CD4-positive, alpha-beta memory T cell (primary cell): ENCODE measurements around the gene RXRB. TPM values are rescaled to one million over a fixed set of nuclear protein-coding genes. Genes with fewer than 3 reads are reported as not detected.
"Not testable (repeated sequence)": the region's sequence is repeated elsewhere in the genome, so short reads cannot be mapped to it uniquely, and the experiment has no call there.

Experiments used
- CTCF ChIA-PET: fragments of 350-600 bp; sonication (Branson Sonifier 250); formaldehyde crosslinking; loops from one replicate; lab custom pipeline; 2021; ENCODE audit warnings: inconsistent platforms; ENCODE audit not compliant: partially characterized antibody; lab: Charles Lee
- POLR2A ChIA-PET: fragments of 350-600 bp; sonication (Branson Sonifier 250); formaldehyde crosslinking; loops from one replicate; lab custom pipeline; 2021; ENCODE audit not compliant: partially characterized antibody; lab: Charles Lee
- DNase-seq, 5 donors: peaks; one replicate each; pipeline versions ENCODE4 v3.0.0 to v3.0.0-alpha.2; 2020 to 2022; ENCODE audit warnings: mixed read lengths in 1 of 5
- H3K27ac ChIP-seq: one replicate; pipeline ENCODE4 v1.7.0; 2013; ENCODE audit warnings: low read depth, low read length
- H3K27me3 ChIP-seq: 2 replicates; pipeline ENCODE4 v1.7.0; 2013; ENCODE audit warnings: mild to moderate bottlenecking, low read length, moderate library complexity; ENCODE audit not compliant: insufficient read depth
- H3K36me3 ChIP-seq: 2 replicates; pipeline ENCODE4 v1.7.0; 2013; ENCODE audit warnings: mild to moderate bottlenecking, low read length, moderate library complexity; ENCODE audit not compliant: insufficient read depth
- H3K4me1 ChIP-seq: 2 replicates; pipeline ENCODE4 v1.7.0; 2013; ENCODE audit warnings: mild to moderate bottlenecking, low read length, moderate library complexity; ENCODE audit not compliant: insufficient read depth
- H3K4me3 ChIP-seq, 2 donors: one replicate each; pipeline ENCODE4 v1.7.0; 2013; ENCODE audit warnings: low read length in 2 of 2, mild to moderate bottlenecking in 1 of 2
- H3K9me3 ChIP-seq, 2 donors: one replicate each; pipeline ENCODE4 v1.7.0; 2013; ENCODE audit warnings: low read length in 2 of 2, control low read depth in 1 of 2; ENCODE audit not compliant: control insufficient read depth in 1 of 2
- H3K27ac Mint-ChIP-seq, 7 donors: one replicate each; pipeline ENCODE4 v1.8.0; 2020 to 2021; ENCODE audit warnings: mixed read lengths in 7 of 7, mild to moderate bottlenecking in 6 of 7, inconsistent platforms in 3 of 7, moderate library complexity in 3 of 7
- H3K27me3 Mint-ChIP-seq, 2 donors: one replicate each; pipeline ENCODE4 v1.8.0; 2020 to 2021; ENCODE audit warnings: mixed read lengths in 2 of 2
- H3K36me3 Mint-ChIP-seq, 2 donors: one replicate each; pipeline ENCODE4 v1.8.0; 2020 to 2021; ENCODE audit warnings: mixed read lengths in 2 of 2, inconsistent platforms in 1 of 2, mild to moderate bottlenecking in 1 of 2
- H3K4me1 Mint-ChIP-seq, 4 donors: one replicate each; pipeline ENCODE4 v1.8.0; 2020 to 2021; ENCODE audit warnings: mixed read lengths in 4 of 4, mild to moderate bottlenecking in 1 of 4
- H3K4me3 Mint-ChIP-seq, 8 donors: one replicate each; pipeline ENCODE4 v1.8.0; 2020 to 2021; ENCODE audit warnings: mixed read lengths in 8 of 8, mild to moderate bottlenecking in 7 of 8, moderate library complexity in 6 of 8, inconsistent platforms in 3 of 8
- H3K9me3 Mint-ChIP-seq, 8 donors: one replicate each; pipeline ENCODE4 v1.8.0; 2020 to 2021; ENCODE audit warnings: mixed read lengths in 8 of 8, mild to moderate bottlenecking in 5 of 8, inconsistent platforms in 3 of 8, moderate library complexity in 1 of 8
- intact Hi-C: fragments of 100-400 bp; cut with micrococcal nuclease; formaldehyde crosslinking; loops from one replicate; pipeline ENCODE4 v1.15.1; 2023
- polyA plus RNA-seq, 2 donors: library from polyadenylated mRNA; unstranded; fragments of 300-500 nt; fragmentation: Illumina TruSeq; gene quantifications; one replicate each; pipeline ENCODE4 v1.2.3, GENCODE V29; 2021
- total RNA-seq, 2 experiments: library from RNA; stranded (reverse); gene quantifications; one replicate each; pipeline ENCODE4 v1.2.3, GENCODE V29; 2021

RXRB gene
- total and polyA plus RNA-seq, 4 experiments from 2014 or later: 5.6 to 94.3 (median 50.3) TPM

GRCh38 chr6:33243476-33243875 lies 43.0 kb upstream of the RXRB start:
- no peak for DNase-seq
- intact Hi-C loops: no loop called here
- Histone ChIP-seq H3K27me3 (no peaks in the 10 kb centered on the region), H3K9me3 (no peaks in the 10 kb centered on the region), H3K4me3 (no peak overlapping the region), H3K4me1 (peaks cover 10% of the 10 kb centered on the region), H3K27ac (no peak overlapping the region), H3K36me3 (no peaks in the 10 kb centered on the region)
- CTCF ChIA-PET: interaction anchor here (0.7 to 1.3 kb wide), 4 partner anchors 28 to 1394 kb away, joined by 3 read pairs; partner anchors contain the start of genes RPS18 and VPS52
- no peak overlapping the region for H3K27ac Mint-ChIP-seq
- peaks cover 5 to 12% of the 10 kb centered on the region in 2 donors for H3K27me3 Mint-ChIP-seq
- POLR2A ChIA-PET: no interaction called here
- H3K4me3 Mint-ChIP-seq: no peak overlapping the region
- no peaks in the 10 kb centered on the region for H3K9me3 Mint-ChIP-seq
- H3K36me3 Mint-ChIP-seq: no peaks in the 10 kb centered on the region
- H3K4me1 Mint-ChIP-seq: peaks cover 6 to 15% (median 11%) of the 10 kb centered on the region in 4 donors

DNA sequence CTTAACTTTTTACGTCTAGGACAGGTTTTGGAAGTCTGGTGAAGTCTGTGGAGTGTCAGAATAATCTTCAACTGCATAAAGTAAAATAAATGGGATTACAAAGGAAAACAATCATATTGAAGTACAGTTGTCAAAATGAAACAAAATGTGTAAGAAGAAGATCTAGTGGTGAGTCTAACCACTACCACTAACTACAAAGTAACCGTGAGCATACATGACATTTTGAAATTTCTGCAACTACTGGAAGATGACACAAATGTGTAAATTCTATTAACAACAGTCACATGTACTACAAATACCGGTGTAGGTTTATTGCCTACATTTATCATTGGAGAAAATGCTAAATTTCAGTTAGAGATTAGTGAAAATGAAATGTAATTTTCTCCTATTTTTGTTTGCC lies 41.5 kb upstream of the RXRB start:
- intact Hi-C loops: no loop called here
- H3K27ac Mint-ChIP-seq: peak overlapping the region in 2 of 7 donors; percentile 8 to 19
- H3K4me3 Mint-ChIP-seq: peak overlapping the region in 2 of 8 donors; percentile 4 to 40
- no peaks in the 10 kb centered on the region for H3K9me3 Mint-ChIP-seq
- H3K27me3 ChIP-seq: no peaks in the 10 kb centered on the region
- H3K4me3 ChIP-seq: no peak overlapping the region
- H3K9me3 ChIP-seq: no peaks in the 10 kb centered on the region
- CTCF ChIA-PET: no interaction called here
- H3K27me3 Mint-ChIP-seq: peaks cover 5 to 12% of the 10 kb centered on the region in 2 donors
- no peaks in the 10 kb centered on the region for H3K36me3 ChIP-seq
- no peak overlapping the region for H3K27ac ChIP-seq
- H3K4me1 Mint-ChIP-seq: peaks cover 3 to 7% (median 5%) of the 10 kb centered on the region in 4 donors
- peaks cover 4% of the 10 kb centered on the region for H3K4me1 ChIP-seq
- no peak for DNase-seq
- POLR2A ChIA-PET: interaction anchor here (0.9 to 1.9 kb wide), 2 partner anchors 33 to 36 kb away, joined by 4 to 8 read pairs; partner anchors contain the start of genes B3GALT4 and RING1
- H3K36me3 Mint-ChIP-seq: no peaks in the 10 kb centered on the region

- Mint-ChIP-seq H3K4me1 (peaks cover 3 to 7% (median 5%) of the 10 kb centered on the region in 4 donors), H3K27ac (no peak overlapping the region), H3K9me3 (no peaks in the 10 kb centered on the region), H3K36me3 (no peaks in the 10 kb centered on the region), H3K4me3 (no peak overlapping the region), H3K27me3 (peaks cover 9 to 23% of the 10 kb centered on the region in 2 donors)
- intact Hi-C loops: no loop called here
- H3K4me3 ChIP-seq: no peak overlapping the region
- H3K27ac ChIP-seq: no peak overlapping the region
- H3K9me3 ChIP-seq: no peaks in the 10 kb centered on the region
- H3K36me3 ChIP-seq: no peaks in the 10 kb centered on the region
- CTCF ChIA-PET: interaction anchor here (0.9 kb wide), 1 partner anchor 11 kb away, joined by 4 read pairs; no protein-coding TSS in a partner anchor
- peaks cover 4% of the 10 kb centered on the region for H3K4me1 ChIP-seq
- H3K27me3 ChIP-seq: no peaks in the 10 kb centered on the region
- no peak for DNase-seq
- POLR2A ChIA-PET: no interaction called here
These were observed 37.3 kb upstream of the RXRB start for GRCh38 chr6:33237741-33238140.

- H3K27ac ChIP-seq: no peak overlapping the region
- H3K9me3 ChIP-seq: no peaks in the 10 kb centered on the region
- Mint-ChIP-seq H3K27ac (no peak overlapping the region), H3K4me3 (no peak overlapping the region), H3K36me3 (no peaks in the 10 kb centered on the region), H3K4me1 (peaks cover 1 to 3% (median 2%) of the 10 kb centered on the region in 4 donors), H3K27me3 (peaks cover 12 to 21% of the 10 kb centered on the region in 2 donors), H3K9me3 (no peaks in the 10 kb centered on the region)
- ChIA-PET POLR2A (interaction anchor here (1.0 kb wide), 1 partner anchor 28 kb away, joined by 3 read pairs; no protein-coding TSS in a partner anchor), CTCF (no interaction called here)
- H3K4me3 ChIP-seq: no peak overlapping the region
- no peaks in the 10 kb centered on the region for H3K36me3 ChIP-seq
- no peak for DNase-seq
- peaks cover 3% of the 10 kb centered on the region for H3K4me1 ChIP-seq
- intact Hi-C loops: no loop called here
- H3K27me3 ChIP-seq: no peaks in the 10 kb centered on the region
These were observed 36.4 kb upstream of the RXRB start for GRCh38 chr6:33236852-33237251.

GRCh38 chr6:33236328-33236727 lies 35.9 kb upstream of the RXRB start:
- no peak for DNase-seq
- H3K4me3 ChIP-seq: no peak overlapping the region
- peaks cover 14 to 24% of the 10 kb centered on the region in 2 donors for H3K27me3 Mint-ChIP-seq
- ChIA-PET CTCF (interaction anchor here (1.2 kb wide), 1 partner anchor 12 kb away, joined by 3 read pairs; no protein-coding TSS in a partner anchor), POLR2A (interaction anchor here (1.0 kb wide), 1 partner anchor 27 kb away, joined by 3 read pairs; no protein-coding TSS in a partner anchor)
- no peaks in the 10 kb centered on the region for H3K4me1 Mint-ChIP-seq
- H3K36me3 Mint-ChIP-seq: no peaks in the 10 kb centered on the region
- H3K27me3 ChIP-seq: no peaks in the 10 kb centered on the region
- H3K9me3 ChIP-seq: no peaks in the 10 kb centered on the region
- H3K4me3 Mint-ChIP-seq: no peak overlapping the region
- intact Hi-C loops: no loop called here
- no peaks in the 10 kb centered on the region for H3K36me3 ChIP-seq
- no peaks in the 10 kb centered on the region for H3K9me3 Mint-ChIP-seq
- H3K27ac ChIP-seq: no peak overlapping the region
- no peak overlapping the region for H3K27ac Mint-ChIP-seq
- H3K4me1 ChIP-seq: no peaks in the 10 kb centered on the region

GRCh38 chr6:33235221-33235634 lies 34.8 kb upstream of the RXRB start:
- DNase-seq: no peak
- no peaks in the 10 kb centered on the region for H3K36me3 ChIP-seq
- Mint-ChIP-seq H3K27ac (no peak overlapping the region), H3K27me3 (peaks cover 16 to 27% of the 10 kb centered on the region in 2 donors), H3K4me3 (no peak overlapping the region), H3K9me3 (no peaks in the 10 kb centered on the region), H3K36me3 (no peaks in the 10 kb centered on the region), H3K4me1 (no peaks in the 10 kb centered on the region)
- POLR2A ChIA-PET: no interaction called here
- intact Hi-C loops: no loop called here
- H3K9me3 ChIP-seq: no peaks in the 10 kb centered on the region
- CTCF ChIA-PET: interaction anchor here (1.0 to 1.2 kb wide), 2 partner anchors 13 to 109 kb away, joined by 3 read pairs; no protein-coding TSS in a partner anchor
- H3K27me3 ChIP-seq: no peaks in the 10 kb centered on the region
- H3K4me3 ChIP-seq: no peak overlapping the region
- H3K4me1 ChIP-seq: no peaks in the 10 kb centered on the region
- H3K27ac ChIP-seq: no peak overlapping the region

GRCh38 chr6:33226503-33227120 lies 26.1 kb upstream of the RXRB start:
- H3K9me3 ChIP-seq, H3K27ac ChIP-seq, H3K27ac Mint-ChIP-seq, DNase-seq, H3K9me3 Mint-ChIP-seq, H3K36me3 Mint-ChIP-seq, H3K4me3 ChIP-seq, H3K4me3 Mint-ChIP-seq, H3K27me3 ChIP-seq, H3K36me3 ChIP-seq, H3K4me1 Mint-ChIP-seq, H3K4me1 ChIP-seq, intact Hi-C loops: not testable (repeated sequence)
- POLR2A ChIA-PET: interaction anchor here (1.3 to 1.4 kb wide), 2 partner anchors 18 to 22 kb away, joined by 3 to 4 read pairs; partner anchors contain the start of gene RING1
- H3K27me3 Mint-ChIP-seq: peaks cover 21 to 28% of the 10 kb centered on the region in 2 donors
- CTCF ChIA-PET: interaction anchor here (0.7 to 1.2 kb wide), 4 partner anchors 12 to 29 kb away, joined by 3 to 4 read pairs (median 3); no protein-coding TSS in a partner anchor
